Fibroblast of skin of abdomen (primary cell): ENCODE measurements around the gene PKN1.
"Not testable (repeated sequence)": the region's sequence is repeated elsewhere in the genome, so short reads cannot be mapped to it uniquely, and the experiment has no call there.

Experiments used
- DNase-seq: peaks from one replicate; pipeline ENCODE4 v3.0.0-alpha.2; 2013

PKN1 gene

DNA sequence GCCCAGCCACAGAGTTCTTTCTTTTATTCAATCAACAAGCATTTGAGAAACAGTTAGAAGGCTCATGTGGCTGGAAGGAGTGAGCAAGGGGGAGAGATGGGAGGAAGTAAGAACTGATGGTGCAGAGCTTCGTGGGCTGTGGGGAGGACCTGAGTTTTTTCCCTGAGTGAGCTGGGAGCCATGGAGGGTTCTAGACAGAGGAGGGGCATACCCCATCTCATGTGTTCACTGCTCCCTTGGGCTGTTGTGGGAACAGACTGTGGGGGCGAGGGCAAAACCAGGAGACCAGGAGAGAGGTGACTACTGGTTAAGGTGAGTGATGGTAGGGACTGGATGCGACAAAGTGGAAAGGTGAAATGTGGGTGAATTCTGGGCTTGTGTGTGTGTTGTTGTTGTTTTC lies 2.4 kb upstream of the PKN1 start:
- DNase-seq: no peak

DNA sequence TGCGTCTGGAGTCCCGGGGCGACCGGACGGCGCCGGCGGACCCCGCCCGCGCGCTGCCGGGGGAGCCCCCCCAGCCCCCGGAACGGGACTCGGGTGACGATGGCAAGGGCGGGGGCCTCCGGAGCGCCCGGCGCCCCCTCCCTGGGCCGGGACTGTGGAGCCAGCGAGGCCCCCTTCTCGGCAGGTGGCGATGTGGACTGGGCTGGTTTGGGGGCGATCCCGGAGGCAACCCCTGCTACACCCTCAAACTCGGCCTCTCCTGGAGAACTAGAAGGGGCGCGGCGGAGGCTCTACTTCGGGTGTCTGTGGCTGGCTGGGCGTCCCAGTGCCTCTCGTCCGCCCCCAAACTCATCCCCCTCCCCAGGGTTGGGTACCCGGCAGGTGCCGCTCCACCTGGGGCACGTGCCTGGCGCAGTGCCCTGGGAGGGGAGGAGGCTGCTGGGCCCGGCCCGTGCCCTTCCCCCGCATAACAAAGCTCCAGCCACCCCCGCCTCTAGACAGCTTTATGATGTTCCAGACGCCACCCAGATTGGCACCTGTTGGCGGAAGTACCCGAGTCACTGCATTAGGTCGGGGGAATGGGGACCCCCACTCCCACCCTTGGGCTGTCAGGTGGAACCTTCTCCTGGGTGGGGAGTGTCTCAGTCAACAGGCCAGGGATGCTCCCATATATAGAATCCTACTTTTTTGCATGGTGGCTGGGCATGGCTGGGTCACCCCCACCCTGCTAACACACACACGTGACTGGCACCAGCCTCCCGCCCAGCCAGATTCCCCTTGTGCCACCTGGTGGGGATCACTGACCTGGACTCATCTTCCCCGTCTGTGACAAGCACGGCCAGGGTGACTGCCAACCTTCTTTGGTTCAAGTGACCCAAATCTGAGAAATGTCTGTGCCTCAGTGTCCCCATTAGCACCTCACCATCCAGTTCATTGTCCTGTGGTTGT lies 722 bp downstream of the PKN1 start:
- no peak for DNase-seq

DNA sequence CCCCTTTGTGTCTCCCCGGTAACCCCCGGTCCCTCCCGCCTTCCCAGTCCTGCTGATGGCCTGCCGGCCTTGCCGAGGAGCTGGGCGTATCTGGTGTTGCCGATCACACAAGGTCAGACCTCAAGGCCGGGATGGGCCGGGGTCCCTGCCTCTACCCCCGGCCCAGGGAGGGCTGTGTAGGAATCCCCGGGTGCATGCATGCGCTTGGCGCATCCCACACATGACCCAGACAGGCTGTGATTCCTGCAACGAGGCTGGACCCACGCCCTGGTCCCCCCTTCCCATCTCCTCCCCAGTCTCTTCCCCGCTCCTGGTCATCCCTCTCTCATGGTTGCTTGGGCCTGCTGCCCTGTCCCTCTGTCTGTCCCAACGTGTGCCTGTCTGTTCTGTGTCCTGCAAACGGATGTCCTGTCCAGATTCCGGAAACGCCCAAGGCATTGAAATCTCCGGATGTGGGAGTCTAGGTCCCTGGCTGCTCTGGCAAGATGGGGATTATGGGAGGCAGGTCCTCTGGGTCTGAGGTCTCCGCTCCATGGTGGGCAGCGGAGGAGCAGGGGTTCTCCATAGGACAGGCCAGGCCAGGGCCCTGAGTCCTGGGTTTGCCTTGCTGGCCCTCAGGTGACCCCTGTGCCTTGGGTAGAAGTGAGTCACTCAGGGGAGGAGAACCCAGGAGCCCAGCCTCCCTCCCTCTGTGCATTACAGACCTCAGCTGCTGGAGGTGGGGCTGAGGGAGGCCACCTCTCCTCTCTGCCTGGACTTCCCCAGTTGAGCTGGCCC lies 1.6 kb downstream of the PKN1 start:
- DNase-seq: peak; percentile 36

DNA sequence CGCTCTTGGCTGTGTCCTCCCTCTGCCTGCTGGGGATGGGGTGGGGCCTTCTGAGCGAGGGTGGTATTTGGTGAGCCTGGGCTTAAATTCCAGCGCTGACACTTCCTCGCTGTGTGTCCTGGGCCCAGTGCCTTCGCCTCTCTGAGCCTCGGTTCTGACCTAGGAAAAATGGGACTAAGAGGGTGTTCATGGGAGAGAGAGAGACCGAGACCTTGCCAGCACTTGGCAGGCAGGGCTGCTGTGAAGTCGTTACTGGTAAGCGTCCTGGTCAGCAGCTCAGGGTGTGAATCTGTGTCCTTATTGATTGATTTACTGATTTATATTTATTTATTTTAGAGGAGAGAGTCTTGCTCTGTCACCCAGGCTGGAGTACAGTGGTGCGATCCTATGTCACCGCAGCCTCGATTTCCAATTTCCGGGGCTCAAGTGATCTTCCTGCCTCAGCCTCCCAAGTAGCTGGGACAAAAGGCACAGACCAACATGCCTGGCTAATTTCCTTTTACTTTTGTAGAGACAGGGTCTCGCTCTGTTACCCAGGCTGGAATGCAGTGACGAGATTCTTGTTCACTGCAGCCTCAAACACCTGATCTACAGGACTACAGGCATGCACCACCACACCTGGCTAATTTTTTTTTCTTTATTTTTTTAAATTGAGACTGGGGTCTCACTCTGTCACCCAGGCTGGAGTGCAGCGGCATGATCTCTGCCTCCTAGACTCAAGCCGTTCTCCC lies 2.4 kb downstream of the PKN1 start:
- DNase-seq: no peak

DNA sequence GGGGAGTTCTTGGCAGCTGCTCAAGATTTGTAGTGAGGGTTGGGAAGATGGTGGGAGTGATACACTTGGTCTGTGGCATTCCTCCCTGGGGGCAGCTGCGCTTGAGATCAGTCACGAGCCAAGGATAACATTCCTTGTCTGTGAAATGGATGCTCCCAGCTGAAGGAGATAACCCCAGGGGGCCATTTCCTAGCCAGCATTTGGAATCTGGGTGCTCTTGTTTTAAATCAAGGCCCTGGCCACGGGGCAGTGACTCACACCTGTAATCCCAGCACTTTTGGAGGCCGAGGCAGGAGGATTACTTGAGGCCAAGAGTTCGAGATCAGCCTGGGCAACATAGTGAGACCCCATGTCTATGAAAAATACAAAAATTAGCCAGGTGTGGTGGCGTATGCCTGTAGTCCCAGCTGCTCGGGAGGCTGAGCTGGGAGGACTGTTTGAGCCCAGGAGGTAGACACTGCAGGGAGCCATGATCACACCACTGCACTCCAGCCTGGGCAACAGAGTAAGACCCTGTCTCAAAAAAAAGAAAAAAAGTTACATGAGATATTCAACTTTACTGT lies 4.6 kb downstream of the PKN1 start:
- DNase-seq: no peak

DNA sequence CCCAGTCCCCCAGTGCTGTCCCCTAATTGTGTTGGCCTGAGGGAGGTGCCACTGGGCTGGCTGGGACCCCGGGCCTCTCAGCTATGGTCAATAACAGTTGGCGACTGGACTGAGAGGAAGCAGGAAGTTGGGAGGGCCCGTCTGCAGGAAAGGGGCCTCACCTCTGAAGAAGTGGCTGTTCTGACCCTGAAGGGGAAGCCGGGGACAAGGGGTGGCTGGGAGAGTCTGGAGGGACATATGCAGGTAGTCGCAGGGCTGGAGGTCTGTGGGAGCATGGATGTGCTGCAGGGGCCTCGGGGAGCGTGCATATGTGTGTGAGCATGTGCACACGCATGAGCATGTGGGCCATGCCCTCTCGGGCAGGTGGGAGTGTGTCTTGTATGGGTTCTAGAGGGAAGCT lies 5.9 kb downstream of the PKN1 start:
- DNase-seq: no peak

DNA sequence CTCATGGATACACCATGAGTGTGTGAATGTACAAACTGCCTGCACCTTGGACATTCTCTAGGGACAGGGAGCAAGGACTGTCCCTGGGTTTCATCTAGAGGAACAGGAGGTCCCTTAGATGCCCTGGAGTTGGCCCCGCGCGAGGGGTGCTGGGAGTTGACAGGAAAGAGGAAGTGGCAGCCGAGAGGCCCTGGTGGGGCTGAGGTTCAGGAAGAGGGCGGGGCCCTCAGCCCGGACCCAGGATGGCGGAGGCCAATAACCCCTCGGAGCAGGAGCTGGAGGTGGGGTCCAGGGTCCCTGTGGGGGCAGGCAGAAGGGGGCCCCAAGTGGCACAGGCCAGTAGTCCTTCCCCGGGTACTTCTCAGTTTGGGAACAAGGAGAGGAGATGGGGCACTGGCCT lies 6.9 kb downstream of the PKN1 start:
- no peak for DNase-seq

DNA sequence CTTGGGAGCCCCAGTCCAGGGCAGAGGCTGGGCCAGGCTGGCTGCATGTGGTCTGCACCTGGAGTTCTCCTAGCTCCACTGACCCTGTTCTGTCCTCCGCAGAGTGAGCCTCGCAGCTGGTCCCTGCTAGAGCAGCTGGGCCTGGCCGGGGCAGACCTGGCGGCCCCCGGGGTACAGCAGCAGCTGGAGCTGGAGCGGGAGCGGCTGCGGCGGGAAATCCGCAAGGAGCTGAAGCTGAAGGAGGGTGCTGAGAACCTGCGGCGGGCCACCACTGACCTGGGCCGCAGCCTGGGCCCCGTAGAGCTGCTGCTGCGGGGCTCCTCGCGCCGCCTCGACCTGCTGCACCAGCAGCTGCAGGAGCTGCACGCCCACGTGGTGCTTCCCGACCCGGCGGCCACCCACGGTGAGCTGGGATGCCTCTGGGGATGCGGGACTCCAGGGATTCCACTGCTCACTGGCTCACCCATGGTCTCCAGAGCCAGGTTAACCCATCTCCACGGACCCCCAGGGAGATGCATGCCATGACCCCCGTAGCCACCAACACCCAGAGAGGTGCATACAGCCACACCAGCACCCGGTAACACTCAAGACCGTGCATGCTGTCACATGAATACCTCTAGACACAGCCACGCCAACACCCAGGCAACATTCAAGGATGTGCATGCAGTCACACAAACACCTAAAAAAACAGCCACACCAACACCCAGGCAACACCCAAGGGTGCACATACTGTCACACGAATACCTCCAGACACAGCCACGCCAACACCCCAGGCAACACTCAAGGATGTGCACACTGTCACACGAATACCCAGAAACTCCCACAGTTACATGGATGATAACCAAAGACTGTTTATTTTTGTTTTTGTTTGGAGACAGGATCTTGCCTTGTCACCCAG lies 8.2 kb downstream of the PKN1 start:
- no peak for DNase-seq

DNA sequence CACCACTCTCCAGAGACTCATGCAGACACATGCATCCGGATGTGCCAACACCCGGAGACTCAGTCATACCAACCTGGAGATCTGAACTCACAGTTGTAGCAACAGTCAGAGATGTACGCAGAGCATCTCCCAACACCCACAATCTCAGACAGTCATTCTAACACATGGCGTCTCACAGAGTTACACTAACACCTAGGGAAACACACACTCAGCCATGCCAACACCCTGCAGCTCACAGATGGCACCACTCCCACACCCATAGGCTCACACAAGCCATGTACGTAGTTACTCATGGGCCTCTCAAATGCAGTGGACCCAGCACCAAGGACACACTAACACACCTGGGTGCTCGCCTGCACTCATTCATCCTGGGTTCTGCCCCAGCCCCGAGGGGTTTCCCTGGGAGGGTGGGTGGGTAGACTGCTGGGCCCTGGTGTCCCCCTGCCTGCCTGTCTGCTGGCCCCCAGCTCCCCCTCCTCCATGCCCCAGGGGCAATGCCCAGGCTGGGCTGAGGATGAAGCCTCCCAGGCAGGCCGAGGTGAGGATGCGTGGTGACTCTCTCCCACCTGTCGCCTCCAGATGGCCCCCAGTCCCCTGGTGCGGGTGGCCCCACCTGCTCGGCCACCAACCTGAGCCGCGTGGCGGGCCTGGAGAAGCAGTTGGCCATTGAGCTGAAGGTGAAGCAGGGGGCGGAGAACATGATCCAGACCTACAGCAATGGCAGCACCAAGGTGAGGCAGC lies 10.0 kb downstream of the PKN1 start:
- no peak for DNase-seq

DNA sequence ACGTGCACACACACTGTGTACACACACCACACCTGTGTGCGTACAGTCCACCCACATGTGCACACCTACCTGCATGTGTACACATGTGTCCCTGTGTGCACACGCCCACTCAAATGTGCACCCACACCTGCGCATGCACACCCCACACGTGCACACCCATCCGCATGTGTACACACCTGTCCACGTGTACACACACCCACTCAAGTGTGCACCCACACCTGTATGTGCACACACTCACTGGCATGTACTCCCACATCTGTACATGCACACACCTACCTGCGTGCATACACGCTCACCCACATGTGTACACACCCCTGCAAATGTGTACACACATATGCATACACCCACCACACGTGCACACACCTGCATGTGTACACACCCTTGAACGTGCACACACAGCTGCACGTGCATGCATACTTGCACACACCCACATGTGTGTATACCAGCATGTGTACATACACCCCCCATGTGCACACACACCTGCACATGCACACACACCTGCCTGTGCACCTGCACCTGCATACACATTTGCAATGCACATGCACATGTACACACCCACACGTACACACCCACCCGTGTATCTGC lies 10.6 kb downstream of the PKN1 start:
- no peak for DNase-seq

DNA sequence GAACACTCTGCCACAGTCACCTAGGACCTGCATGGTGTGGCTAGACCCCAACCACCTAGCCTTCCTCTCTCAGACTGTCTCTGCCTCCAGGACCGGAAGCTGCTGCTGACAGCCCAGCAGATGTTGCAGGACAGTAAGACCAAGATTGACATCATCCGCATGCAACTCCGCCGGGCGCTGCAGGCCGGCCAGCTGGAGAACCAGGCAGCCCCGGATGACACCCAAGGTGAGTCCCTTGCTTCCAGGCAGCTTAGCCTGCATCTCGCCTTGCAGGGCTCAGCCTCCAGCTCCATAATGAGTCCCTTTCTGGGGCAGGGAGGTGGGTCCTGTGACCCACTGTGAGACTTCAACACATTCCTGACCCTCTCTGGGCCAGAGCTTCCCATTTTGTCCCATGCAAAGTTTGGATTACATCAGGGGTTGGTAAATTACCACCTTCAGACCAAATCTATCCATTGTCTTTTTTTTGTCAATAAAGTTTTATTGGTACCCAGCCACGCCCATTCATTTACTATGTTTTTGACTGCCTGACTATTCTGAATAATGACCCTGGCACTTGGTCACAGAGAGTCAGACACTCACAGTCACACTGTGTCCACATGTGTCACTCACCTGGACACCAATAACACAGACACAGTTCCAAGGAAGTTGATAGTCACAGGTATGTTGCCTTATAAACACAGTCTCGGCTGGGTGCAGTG lies 13.4 kb downstream of the PKN1 start:
- no peak for DNase-seq

DNA sequence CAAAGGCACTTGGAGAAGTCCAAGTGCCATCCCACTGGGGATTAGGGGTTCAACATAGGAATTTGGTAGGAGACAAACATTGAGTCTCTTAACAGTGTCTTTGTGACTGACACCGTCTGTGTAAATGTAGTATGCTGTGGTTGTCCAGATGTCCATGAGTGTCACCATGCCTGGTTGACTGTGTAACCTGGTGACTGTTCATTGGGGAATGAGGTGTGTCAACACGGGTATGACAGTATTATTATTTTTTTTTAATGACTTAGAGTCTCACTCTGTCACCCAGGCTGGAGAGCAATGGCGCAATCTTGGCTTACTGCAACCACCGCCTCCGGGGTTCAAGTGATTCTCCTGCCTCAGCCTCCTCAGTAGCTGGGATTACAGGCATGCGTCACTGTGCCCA lies 16.2 kb downstream of the PKN1 start:
- DNase-seq: no peak

DNA sequence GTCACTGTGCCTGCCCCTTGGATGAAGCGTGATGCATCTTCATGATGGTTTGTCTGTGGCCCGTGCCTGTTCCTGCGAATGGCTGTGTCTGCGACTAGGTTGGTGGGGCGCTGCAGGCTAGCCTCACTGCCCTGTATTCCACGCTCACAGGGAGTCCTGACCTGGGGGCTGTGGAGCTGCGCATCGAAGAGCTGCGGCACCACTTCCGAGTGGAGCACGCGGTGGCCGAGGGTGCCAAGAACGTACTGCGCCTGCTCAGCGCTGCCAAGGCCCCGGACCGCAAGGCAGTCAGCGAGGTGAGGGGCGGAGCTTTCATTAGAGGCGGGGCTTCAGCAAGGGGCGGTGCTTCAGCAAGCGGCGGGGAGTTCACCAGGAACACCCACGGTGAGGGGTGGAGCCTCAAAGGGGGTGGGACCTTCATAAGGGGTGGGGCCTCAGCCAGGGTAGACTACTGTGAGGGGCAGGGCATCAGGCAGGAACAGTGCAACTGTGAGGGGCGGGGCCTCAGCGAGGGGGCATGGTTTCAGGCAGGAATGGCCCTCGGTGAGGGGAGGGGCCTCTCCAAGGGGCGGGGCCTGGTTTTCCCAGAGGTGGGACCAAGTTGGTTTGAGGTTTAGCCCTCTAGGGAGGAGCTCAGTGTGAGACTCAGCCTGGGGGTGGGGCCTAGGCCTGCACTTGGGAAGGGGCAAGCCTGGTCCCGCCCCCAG lies 17.2 kb downstream of the PKN1 start:
- no peak for DNase-seq

DNA sequence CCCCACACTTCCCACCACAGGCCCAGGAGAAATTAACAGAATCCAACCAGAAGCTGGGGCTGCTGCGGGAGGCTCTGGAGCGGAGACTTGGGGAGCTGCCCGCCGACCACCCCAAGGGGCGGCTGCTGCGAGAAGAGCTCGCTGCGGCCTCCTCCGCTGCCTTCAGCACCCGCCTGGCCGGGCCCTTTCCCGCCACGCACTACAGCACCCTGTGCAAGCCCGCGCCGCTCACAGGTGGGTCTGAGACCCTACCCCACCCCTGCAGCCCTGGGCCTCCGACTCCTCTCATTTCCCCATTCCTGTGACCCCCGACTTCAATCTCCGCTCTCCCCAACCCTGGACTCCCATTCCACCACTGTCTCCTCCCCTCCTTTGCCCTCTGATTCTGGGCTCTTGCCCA lies 17.8 kb downstream of the PKN1 start:
- no peak for DNase-seq

DNA sequence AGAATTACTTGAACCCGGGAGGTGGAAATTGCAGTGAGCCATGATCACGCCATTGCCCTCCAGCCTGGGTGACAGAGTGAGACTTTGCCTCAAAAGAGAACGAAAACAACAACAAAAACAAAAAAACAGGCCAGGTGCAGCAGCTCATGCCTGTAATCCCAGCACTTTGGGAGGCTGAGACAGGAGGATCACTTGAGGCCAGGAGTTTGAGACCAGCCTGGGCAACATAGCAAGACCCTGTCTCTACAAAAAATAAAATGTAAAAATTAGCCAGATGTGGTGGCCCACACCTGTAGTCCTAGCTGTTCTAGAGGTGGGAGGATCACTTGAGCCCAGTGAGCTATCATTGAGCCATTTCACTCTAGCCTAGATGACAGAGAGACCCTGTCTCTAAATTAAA lies 19.2 kb downstream of the PKN1 start:
- not testable (repeated sequence) for DNase-seq

DNA sequence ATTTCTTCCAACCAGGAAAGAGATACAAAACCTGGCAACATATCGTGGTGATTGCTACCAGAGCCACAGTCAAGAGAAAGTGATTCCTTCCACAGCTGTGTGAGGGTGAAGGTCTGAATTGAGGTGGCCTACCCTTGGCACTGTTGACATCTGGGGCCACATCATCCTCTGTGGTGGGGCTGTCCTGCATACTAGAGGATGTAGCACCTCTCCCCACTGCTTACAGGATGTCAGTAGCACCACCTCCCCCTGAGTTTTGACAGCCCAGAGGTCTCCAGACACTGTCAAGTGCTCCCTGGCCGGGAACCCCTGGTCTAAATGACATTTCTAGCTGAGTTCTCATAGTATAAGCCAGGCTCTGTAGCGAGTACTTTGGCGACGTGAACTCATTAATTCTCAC lies 26.6 kb downstream of the PKN1 start:
- no peak for DNase-seq

DNA sequence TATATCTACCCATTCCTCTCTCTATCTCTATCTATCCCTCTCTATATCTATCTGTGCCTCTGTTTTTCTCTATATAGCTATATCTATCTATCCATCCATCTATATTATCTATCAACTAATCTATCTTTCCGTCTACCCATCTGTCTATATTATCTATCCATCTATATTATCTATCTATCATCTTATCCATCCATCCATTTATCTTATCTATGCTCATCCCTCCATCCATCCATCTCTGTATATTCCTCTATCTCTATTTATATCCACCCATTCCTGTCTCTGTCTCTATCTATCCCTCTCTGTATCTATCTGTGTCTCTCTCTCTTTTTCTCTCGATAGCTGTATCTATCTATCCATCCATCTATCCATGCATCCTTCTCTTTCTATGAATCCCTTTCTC lies 27.8 kb downstream of the PKN1 start:
- DNase-seq: no peak

DNA sequence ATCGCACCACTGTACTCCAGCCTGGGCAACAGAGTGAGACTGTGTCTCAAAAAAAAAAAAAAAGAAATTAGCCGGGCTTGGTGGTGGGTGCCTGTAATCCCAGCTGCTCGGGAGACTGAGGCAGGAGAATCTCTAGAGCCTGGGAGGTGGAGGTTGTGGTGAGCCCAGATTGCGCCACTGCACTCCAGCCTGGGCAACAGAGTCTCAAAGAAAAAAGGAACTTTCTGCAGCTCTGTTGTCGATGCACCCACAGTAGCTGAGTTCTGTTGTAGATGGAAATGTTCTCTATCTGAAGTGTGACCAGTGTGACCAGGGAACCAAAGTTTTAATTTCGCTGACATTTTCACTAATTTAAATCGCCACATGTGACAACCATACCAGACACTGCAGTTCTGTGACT lies 29.3 kb downstream of the PKN1 start:
- not testable (repeated sequence) for DNase-seq

DNA sequence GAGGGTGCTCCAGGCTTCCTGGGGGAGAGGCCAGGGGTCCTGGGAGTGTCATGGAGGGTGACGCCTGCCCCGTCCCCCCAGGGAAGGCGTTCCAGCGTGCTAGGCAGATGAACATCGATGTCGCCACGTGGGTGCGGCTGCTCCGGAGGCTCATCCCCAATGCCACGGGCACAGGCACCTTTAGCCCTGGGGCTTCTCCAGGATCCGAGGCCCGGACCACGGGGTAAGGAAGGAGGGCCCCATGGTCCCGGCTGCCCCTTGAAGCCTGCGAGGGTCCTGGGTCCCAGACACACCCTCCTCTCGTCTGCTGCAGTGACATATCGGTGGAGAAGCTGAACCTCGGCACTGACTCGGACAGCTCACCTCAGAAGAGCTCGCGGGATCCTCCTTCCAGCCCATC lies 30.6 kb downstream of the PKN1 start:
- no peak for DNase-seq
